Ascending aorta (tissue), 2 donors: Measurements from ENCODE around the gene DENR. TPM values are rescaled to one million over a fixed set of nuclear protein-coding genes. Genes with fewer than 3 reads are reported as not detected.
"Not testable (repeated sequence)": the region's sequence is repeated elsewhere in the genome, so short reads cannot be mapped to it uniquely, and the experiment has no call there.

Source experiments
- DNase-seq, 2 donors: peaks; one replicate each; pipeline ENCODE4 v3.0.0-alpha.2; 2019; ENCODE audit warnings: low spot score in 2 of 2
- H3K27ac ChIP-seq, 2 donors: fragments of 200-600 bp; sonication (generic); one replicate each; pipeline ENCODE4 v1.5.1; 2016 to 2017; ENCODE audit warnings: mild to moderate bottlenecking in 1 of 2
- H3K27me3 ChIP-seq: fragments of 200-600 bp; sonication (generic); one replicate; pipeline ENCODE4 v1.5.1; 2017
- H3K36me3 ChIP-seq, 2 donors: fragments of 200-600 bp; sonication (generic); one replicate each; pipeline ENCODE4 v1.5.1; 2016
- H3K4me1 ChIP-seq, 2 donors: fragments of 200-600 bp; sonication (generic); one replicate each; pipeline ENCODE4 v1.5.1; 2016 to 2017; ENCODE audit warnings: mild to moderate bottlenecking in 1 of 2
- H3K4me3 ChIP-seq, 2 donors: fragments of 200-600 bp; sonication (generic); one replicate each; pipeline ENCODE4 v1.5.1; 2016 to 2017; ENCODE audit warnings: mild to moderate bottlenecking in 1 of 2
- H3K9me3 ChIP-seq, 2 donors: fragments of 200-600 bp; sonication (generic); one replicate each; pipeline ENCODE4 v1.5.1; 2016
- intact Hi-C: fragments of 100-400 bp; cut with DNase I; formaldehyde crosslinking; loops from one replicate; pipeline ENCODE4 v1.15.1; 2023
- total RNA-seq: library from RNA; depleted of rRNA; stranded (reverse); fragments of >200 nt; gene quantifications from one replicate; pipeline ENCODE4 v1.1.0, GENCODE V29; 2016
- TF ChIP-seq, protein P1 (sequence below), 3 experiments: fragments of 200-600 bp in 2 of 3; fragments of 450-650 bp in 1 of 3; sonication (generic) in 2 of 3; IDR thresholded peaks; one replicate each; pipeline ENCODE4 v1.5.1; 2016 to 2019; ENCODE audit warnings: antibody characterized with exemption in 3 of 3, mild to moderate bottlenecking in 1 of 3, moderate library complexity in 1 of 3

DENR gene
- total RNA-seq, 1 donor from 2014 or later, result 12.2 TPM

- no peaks in the 10 kb centered on the region for H3K9me3 ChIP-seq
- intact Hi-C loops, result no loop called here
- no peaks in the 10 kb centered on the region for H3K27me3 ChIP-seq
- no peaks in the 10 kb centered on the region for H3K4me1 ChIP-seq
- TF ChIP-seq, protein P1, sequence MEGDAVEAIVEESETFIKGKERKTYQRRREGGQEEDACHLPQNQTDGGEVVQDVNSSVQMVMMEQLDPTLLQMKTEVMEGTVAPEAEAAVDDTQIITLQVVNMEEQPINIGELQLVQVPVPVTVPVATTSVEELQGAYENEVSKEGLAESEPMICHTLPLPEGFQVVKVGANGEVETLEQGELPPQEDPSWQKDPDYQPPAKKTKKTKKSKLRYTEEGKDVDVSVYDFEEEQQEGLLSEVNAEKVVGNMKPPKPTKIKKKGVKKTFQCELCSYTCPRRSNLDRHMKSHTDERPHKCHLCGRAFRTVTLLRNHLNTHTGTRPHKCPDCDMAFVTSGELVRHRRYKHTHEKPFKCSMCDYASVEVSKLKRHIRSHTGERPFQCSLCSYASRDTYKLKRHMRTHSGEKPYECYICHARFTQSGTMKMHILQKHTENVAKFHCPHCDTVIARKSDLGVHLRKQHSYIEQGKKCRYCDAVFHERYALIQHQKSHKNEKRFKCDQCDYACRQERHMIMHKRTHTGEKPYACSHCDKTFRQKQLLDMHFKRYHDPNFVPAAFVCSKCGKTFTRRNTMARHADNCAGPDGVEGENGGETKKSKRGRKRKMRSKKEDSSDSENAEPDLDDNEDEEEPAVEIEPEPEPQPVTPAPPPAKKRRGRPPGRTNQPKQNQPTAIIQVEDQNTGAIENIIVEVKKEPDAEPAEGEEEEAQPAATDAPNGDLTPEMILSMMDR (IDR thresholded peaks at IDR 0.05), result no peak
- no peak overlapping the region for H3K4me3 ChIP-seq
- no peaks in the 10 kb centered on the region for H3K36me3 ChIP-seq
- no peak for DNase-seq
- no peak overlapping the region for H3K27ac ChIP-seq
Observed at GRCh38 chr12:122803937-122804336, 51.3 kb downstream of the DENR start.

- H3K4me3 ChIP-seq, H3K27me3 ChIP-seq, DNase-seq, H3K27ac ChIP-seq, H3K36me3 ChIP-seq, intact Hi-C loops, H3K9me3 ChIP-seq, H3K4me1 ChIP-seq: not testable (repeated sequence)
Observed at GRCh38 chr12:122804957-122805356, 52.3 kb downstream of the DENR start.

GRCh38 chr12:122807651-122808050, 55.0 kb downstream of the DENR start:
- no peak for DNase-seq
- intact Hi-C loops, result no loop called here

DNA sequence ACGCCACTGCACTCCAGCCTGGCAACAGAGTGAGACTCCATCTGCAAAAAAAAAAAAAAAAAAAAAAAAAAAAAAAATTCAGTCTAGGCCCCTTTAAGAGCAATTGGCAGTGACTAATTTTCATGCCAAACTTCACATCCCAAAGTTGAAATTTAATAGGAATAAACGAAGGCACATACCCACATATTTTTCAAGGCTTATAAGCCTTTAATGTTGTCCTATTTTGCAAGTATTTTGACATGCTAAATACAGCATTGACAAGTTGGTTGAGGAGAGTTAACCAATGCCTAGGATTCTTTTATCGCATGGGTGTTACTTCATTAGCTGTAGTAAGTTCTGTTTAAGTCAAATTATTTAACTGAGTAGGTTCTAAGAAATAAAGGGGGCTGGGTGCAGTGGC, 59.2 kb downstream of the DENR start:
- Histone ChIP-seq H3K27me3 (no peaks in the 10 kb centered on the region), H3K36me3 (no peaks in the 10 kb centered on the region), H3K4me1 (no peaks in the 10 kb centered on the region), H3K9me3 (no peaks in the 10 kb centered on the region), H3K4me3 (no peak overlapping the region), H3K27ac (no peak overlapping the region)
- intact Hi-C loops, result no loop called here
- TF ChIP-seq, protein P1 (IDR thresholded peaks at IDR 0.05), result no peak
- no peak for DNase-seq

More at GRCh38 chr12:122807651-122808050, 55.0 kb downstream of the DENR start:
- H3K4me1 ChIP-seq, result no peaks in the 10 kb centered on the region
- no peaks in the 10 kb centered on the region for H3K36me3 ChIP-seq
- no peaks in the 10 kb centered on the region for H3K27me3 ChIP-seq
- H3K4me3 ChIP-seq, result no peak overlapping the region
- H3K9me3 ChIP-seq, result no peaks in the 10 kb centered on the region
- H3K27ac ChIP-seq, result no peak overlapping the region
- TF ChIP-seq, protein P1 (IDR thresholded peaks at IDR 0.05), result no peak

DNA sequence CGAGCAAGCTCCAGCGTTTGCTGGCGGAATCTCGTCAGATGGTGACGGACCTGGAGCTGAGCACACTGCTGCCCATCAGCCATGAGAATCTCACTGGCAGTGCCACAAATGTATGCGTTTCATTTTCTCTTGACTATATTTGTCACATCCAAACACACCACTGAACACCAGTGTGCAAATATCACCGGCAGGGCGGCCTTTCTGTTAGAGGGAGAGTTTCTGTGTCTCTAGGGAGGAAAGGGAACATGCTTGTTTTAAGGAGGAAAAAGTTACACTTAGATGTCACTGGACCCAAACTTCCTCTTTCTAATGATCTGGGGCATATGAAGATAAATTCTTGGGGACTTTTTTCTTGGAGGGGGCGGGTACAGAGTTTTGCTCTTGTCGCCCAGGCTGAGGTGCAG, 60.7 kb downstream of the DENR start:
- TF ChIP-seq, protein P1 (IDR thresholded peaks at IDR 0.05), result no peak
- Histone ChIP-seq H3K4me1 (no peaks in the 10 kb centered on the region), H3K27ac (no peak overlapping the region), H3K9me3 (no peaks in the 10 kb centered on the region), H3K36me3 (no peaks in the 10 kb centered on the region), H3K27me3 (no peaks in the 10 kb centered on the region), H3K4me3 (no peak overlapping the region)
- no peak for DNase-seq
- intact Hi-C loops, result no loop called here

- Histone ChIP-seq H3K9me3 (no peaks in the 10 kb centered on the region), H3K27me3 (no peaks in the 10 kb centered on the region), H3K27ac (no peak overlapping the region), H3K4me3 (no peak overlapping the region), H3K36me3 (no peaks in the 10 kb centered on the region), H3K4me1 (no peaks in the 10 kb centered on the region)
- TF ChIP-seq, protein P1 (IDR thresholded peaks at IDR 0.05), result no peak
- intact Hi-C loops, result no loop called here
- DNase-seq, result no peak
Observed at GRCh38 chr12:122819209-122819785, 66.7 kb downstream of the DENR start.
